Rectal smooth muscle tissue (tissue), 1 donor: ENCODE measurements around the gene SCTR.
A peak's percentile ranks its signal among the peaks of the same experiment; 100 is the strongest.

Experiments
- H3K27ac ChIP-seq: one replicate; pipeline ENCODE4 v1.7.0; 2013; ENCODE audit warnings: low read depth, low read length, inconsistent platforms
- H3K27me3 ChIP-seq: one replicate; pipeline ENCODE4 v1.7.0; 2013; ENCODE audit warnings: low read length; ENCODE audit not compliant: control insufficient read depth, insufficient read depth
- H3K36me3 ChIP-seq: one replicate; pipeline ENCODE4 v1.7.0; 2013; ENCODE audit warnings: low read length; ENCODE audit not compliant: control insufficient read depth, insufficient read depth
- H3K4me1 ChIP-seq: one replicate; pipeline ENCODE4 v1.7.0; 2013; ENCODE audit warnings: low read length; ENCODE audit not compliant: control insufficient read depth, insufficient read depth
- H3K4me3 ChIP-seq: one replicate; pipeline ENCODE4 v1.7.0; 2013; ENCODE audit warnings: low read length
- H3K9ac ChIP-seq: one replicate; pipeline ENCODE4 v1.7.0; 2013; ENCODE audit warnings: low read length

The SCTR gene

DNA sequence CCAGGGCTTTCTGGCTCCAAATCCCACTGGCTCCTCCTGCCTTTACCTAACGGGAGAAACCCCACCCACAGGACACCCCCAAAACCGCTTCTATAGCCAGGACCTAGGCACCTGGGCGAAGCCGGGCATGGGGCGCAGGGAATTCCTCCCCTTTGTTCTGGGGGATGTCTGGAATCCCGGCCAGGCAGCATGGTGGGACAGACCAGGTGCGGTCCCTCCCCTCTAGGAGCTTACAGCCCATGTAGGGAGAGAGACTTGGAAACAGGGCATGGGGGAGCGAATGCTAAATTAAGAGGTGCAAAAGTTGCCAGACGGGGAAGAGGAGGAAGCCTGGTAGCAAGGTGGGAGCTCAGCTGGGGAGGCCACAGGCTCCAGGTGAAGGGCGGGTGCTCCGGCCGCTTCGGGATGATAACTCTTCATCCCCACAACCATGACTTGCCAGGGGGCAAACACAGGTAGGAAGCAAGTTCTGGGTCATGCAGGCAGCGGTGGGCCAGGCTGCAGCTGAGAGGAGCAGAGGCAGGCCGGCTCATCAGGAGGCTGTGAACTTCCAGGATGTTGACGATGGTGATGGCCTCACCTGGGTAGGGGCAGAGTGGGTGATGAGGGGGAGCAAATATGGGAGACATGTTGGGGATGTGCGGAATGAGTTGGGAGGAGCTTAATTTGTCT, 91.3 kb downstream of the SCTR start:
- Histone ChIP-seq H3K9ac (no peak overlapping the region), H3K4me3 (peak overlapping the region; percentile 59), H3K36me3 (no peaks in the 10 kb centered on the region), H3K27ac (no peak overlapping the region), H3K4me1 (peaks cover 5% of the 10 kb centered on the region), H3K27me3 (no peaks in the 10 kb centered on the region)

DNA sequence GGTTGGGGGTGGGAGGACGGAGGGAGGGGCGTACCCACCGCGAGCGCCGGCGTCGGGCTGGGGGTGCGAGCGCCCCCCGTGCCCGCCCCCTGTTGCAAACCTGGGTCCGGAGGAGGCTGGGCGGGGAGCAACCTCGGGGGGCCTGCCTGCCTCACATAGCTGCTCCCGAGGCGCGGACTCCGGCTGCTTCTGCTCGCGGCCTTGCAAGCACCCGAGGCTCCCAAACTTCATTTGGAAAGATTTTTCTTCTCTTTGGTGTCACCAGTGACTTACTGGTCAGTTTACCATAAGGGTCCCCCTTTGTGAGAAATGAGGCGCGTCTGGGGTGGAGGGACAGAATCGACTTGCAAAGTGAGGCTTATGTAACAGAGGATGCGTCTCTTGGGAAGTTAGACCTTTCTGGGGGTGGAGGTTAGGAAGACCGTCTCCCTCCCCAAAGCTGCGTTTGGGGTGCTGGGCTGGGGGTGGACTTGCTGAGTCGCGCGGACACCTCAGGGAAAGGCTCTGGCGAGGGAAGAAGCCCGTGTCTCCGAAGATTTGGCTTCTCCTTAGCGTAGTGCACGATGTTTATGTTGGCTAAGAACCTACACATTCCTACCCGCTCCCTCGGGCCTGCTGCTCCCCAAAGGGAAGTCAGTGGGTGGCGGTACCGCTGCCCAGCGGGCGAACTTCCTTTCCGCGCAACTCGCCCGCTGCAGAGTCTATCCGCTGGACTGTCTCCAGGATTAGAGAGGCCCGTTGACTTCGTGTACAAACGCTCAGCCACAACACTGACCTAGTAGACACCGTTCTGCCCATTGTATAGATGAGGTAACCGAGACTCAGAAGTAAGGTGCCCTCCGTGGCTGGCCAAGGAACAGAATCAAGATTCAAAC, 92.1 kb downstream of the SCTR start:
- Histone ChIP-seq H3K4me3 (peak overlapping the region; percentile 59), H3K9ac (no peak overlapping the region), H3K27me3 (no peaks in the 10 kb centered on the region), H3K4me1 (peaks cover 5% of the 10 kb centered on the region), H3K36me3 (no peaks in the 10 kb centered on the region), H3K27ac (no peak overlapping the region)

DNA sequence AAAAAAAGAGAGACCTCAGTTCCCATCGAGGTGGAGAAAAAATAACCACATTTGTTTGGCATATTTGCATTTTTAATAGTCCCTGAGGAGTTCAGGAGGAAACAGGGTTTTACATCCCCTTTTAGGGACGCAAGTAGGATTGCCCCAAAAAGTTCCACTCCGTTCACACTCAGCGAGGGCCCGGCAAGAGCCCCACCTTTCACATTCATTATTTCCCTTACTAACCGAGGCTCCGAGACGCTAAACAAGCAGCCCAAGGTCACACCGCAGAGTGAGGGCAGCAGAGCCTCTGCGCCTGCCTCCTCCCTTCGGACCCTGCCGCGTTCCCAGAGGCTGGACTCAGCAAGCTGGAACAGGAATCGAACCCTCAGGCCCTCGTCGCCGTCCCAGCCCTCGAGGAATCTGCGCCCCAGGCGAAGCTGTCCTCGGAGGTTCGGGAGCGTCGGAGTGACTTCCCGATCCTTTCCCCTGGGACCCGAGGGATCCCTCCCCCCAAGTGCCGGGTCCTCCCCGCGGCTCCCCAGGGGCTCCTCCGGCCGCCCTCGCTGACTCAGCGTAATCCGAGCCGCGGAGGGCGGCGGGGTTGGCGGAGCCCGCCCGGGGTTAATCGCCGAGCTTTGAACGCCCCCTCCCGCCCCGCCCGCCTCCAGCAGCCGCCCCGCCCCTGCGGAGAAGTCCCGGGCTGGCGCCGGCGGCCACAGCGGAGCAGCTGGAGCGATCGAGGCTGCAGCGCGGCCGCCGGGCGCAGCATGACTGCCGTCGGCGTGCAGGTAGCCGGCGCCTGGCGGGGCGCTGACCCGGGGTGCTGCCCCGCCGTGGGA, 92.9 kb downstream of the SCTR start, which contains the start of gene TMEM37:
TMEM37 (plus strand) TSS at position 700 of the 821 bp plus-strand sequence; CDS start at position 750, 50 bp downstream.
- Histone ChIP-seq H3K27ac (no peak within 1 kb of the TSS), H3K4me1 (peaks cover 5% of the 10 kb centered on the region), H3K9ac (peak within 1 kb of the TSS; percentile 14), H3K4me3 (peak within 1 kb of the TSS; percentile 59), H3K27me3 (no peaks in the 10 kb centered on the region), H3K36me3 (no peaks in the 10 kb centered on the region)

DNA sequence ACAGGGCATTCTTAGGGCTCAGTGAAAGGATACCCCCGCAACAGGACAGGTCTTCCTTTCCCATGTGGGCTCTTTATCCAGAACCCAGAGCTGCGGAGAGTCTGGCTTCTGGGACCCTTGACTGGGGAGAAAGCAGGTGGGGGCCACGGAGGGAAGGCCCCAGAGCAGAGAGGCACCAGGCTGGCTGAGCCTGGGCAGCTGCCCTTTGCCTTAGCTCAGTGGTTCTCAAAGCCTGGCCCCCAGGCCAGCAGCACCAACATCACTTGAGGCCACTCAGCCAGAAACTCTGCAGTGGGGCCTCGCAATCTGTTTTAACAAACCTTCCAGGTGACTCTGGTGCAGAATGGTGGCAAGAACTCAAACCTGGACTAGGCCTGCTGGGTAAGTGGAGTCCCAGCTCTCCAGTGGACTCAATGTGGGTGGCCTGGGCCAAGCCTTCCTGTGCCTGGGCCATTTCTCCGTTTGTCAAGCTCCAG, 94.2 kb downstream of the SCTR start:
- H3K36me3 ChIP-seq: no peaks in the 10 kb centered on the region
- peaks cover 5% of the 10 kb centered on the region for H3K4me1 ChIP-seq
- no peak overlapping the region for H3K27ac ChIP-seq
- no peaks in the 10 kb centered on the region for H3K27me3 ChIP-seq
- no peak overlapping the region for H3K9ac ChIP-seq
- H3K4me3 ChIP-seq: no peak overlapping the region

DNA sequence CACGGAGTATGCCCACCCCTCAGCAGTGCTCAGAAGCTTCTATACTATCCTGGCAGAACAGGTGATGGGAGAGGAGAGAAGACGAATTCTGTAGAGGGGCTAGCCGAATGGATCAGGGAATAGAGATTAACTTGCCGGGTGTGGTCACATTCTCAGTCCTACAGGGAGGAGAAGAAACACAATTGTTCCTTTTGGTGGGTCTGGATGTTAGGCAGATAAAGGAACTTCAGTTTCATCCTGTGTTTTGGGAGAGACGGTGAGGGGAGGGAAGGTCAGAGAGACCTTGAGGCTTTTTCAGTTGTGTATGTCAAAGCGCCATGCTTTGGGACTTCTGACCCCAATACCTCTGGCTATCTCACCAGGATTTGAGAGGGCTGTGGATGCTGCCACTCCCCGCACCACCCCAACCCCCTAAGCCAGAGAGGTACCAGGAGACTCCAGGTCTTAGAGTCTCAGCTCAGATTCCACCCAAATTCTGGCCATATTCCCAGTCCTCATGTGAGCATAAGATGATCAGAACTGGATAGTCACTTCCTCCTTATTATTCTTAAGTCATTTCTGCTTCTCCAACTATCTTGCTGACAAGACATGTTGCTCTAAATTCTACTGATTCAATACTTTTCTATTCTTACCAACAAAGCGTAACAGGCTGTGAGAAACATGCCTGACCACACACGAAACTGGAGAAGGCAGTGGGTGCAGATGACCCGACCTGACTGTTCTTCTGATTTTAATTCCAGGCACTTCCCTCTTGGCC, 94.9 kb downstream of the SCTR start:
- no peak overlapping the region for H3K9ac ChIP-seq

DNA sequence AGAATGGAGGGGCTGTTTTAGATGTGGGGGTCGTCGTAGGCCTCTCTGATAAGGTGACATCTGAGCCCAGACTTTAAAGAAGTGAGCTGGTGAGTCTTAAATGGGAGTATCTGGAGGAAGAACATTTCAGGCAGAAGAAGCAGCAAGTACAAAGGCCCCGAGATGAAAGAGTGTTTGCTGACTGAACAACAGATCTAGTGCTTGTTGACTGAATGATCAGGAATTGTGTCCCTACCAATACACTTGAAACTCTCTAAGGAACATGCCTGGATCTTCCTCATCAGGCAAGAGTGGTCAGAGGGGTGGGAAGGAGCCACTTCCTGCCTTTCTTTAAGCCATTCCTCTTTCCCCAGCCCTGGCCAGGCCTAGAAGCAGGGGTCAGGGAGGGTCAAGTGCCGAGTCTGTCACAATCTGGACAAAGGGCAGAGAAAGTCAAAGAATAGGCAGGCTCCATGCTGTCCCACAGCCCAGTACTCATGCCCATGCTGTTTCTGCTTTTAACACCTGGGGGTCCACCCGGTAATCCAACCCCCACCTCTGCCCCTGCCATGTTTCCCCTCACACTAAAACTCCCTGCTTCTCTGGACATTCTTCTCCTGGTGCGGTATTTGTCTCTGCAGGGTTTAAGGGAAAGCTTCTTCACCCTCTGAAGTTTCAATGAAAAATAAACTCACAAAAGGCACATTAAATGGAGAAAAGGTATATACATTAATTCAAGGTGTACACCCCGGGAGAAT, 95.6 kb downstream of the SCTR start:
- Histone ChIP-seq H3K27me3 (no peaks in the 10 kb centered on the region), H3K36me3 (no peaks in the 10 kb centered on the region), H3K4me3 (no peak overlapping the region), H3K9ac (no peak overlapping the region), H3K27ac (no peak overlapping the region), H3K4me1 (peaks cover 5% of the 10 kb centered on the region)

More for the DNA sequence above, 94.9 kb downstream of the SCTR start:
- Histone ChIP-seq H3K27ac (no peak overlapping the region), H3K4me1 (peaks cover 5% of the 10 kb centered on the region), H3K4me3 (no peak overlapping the region), H3K27me3 (no peaks in the 10 kb centered on the region), H3K36me3 (no peaks in the 10 kb centered on the region)

DNA sequence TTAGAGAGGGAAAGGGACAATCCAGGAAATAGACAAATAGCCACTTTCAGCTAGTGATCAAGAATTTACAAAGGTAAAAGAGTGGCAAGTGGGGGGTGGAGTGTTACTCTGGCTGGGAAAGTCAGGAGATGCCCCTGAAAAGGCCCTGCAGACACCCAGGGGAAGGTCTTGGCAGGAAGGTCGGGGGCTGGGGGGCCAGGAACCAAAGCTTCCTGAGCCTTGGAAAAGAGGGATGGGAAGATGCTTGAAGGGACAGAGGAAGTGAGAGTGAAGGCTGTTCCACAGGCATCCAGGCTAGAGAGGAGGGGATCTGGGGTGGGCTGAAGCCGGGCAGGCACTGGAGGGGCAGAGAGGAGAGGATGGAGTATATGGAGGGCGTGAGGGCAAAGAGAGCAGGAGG, 96.5 kb downstream of the SCTR start:
- no peak overlapping the region for H3K4me3 ChIP-seq
- H3K27me3 ChIP-seq: no peaks in the 10 kb centered on the region
- H3K27ac ChIP-seq: no peak overlapping the region
- H3K9ac ChIP-seq: no peak overlapping the region
- H3K36me3 ChIP-seq: no peaks in the 10 kb centered on the region
- peaks cover 5% of the 10 kb centered on the region for H3K4me1 ChIP-seq

DNA sequence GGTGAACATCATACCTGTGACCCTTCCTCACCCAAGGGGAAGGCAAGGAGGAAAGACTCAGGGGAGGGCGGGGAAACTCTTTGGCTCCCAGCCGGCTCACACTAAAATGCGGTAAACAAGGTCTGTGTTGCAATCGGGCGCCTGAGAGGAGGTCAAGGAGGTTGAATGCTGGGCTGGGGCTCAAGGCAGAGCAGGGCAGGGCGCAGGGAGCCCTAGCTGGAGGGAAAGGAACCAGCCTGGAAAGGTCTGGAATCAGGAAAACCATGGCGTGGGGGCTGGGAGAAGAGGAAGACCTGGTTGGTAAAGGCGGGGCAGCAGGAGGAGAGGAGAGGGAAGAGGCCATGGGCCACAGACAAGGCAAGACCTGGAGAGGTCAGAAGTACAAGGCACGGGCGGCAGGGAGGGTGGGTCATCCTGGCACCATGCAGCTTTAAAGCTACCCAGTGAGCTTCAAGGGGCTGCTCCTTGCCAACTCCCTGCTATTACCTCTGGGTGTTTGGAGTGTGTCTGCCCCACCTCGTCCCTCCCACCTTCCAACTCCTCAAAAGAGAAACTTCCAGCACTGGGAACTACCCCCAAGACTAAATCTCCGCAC, 97.4 kb downstream of the SCTR start:
- no peaks in the 10 kb centered on the region for H3K27me3 ChIP-seq
- H3K4me1 ChIP-seq: no peaks in the 10 kb centered on the region

DNA sequence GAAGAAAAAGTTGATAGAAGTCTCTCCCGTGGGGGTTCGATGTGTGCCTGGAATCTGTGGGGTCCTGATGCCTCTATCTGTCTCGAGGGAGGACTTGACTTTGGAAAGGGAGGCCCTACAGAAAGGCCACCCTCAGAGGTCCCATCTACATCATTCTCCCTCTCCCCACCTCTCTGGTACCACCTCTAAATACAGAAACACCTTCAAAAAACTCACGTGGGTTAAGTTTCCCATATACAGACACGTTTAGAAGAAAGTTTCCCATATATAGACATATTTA, 97.9 kb downstream of the SCTR start:
- Histone ChIP-seq H3K36me3 (no peaks in the 10 kb centered on the region), H3K9ac (no peak overlapping the region), H3K4me1 (no peaks in the 10 kb centered on the region), H3K27me3 (no peaks in the 10 kb centered on the region), H3K4me3 (no peak overlapping the region), H3K27ac (no peak overlapping the region)

More for the DNA sequence above, 97.4 kb downstream of the SCTR start:
- no peak overlapping the region for H3K9ac ChIP-seq
- no peak overlapping the region for H3K27ac ChIP-seq
- H3K36me3 ChIP-seq: no peaks in the 10 kb centered on the region
- H3K4me3 ChIP-seq: peak overlapping the region; percentile 30

DNA sequence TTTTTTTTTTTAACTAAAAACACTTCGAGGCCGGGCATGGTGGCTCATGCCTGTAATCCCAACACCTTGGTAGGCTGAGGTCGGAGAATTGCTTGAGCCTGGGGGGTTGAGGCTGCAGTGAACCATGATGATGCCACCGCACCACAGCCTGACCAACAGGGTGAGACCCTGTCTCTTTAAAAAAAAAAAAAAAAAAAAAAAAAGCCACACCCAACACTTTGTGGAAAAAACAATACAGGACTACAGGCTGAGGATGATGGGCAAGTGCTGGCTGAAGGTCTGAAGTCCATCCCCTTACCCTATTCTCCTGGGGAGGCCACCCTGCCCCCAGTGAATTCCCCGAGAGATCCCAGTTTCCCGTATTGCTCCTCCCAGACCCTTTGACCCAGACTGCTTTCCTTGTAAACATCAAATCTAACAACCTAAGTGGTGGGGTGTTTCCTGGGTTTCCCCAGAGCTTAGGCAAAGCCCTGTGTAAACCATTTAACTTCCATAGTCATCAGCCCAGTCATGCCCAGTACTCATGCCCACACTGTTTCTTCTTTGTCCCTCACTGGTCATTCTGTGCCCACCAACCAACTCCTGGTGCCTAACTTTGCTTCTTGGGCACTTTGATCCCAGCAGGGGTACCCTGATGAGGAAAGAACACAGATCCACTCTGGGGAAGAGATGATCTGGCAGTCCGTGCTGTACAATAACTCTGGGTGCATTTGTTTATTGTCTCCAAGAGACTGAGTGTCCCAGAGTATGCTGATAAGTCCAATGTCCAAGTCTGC, 98.5 kb downstream of the SCTR start:
- H3K4me1 ChIP-seq: no peaks in the 10 kb centered on the region
- H3K27me3 ChIP-seq: no peaks in the 10 kb centered on the region
- H3K27ac ChIP-seq: no peak overlapping the region
- H3K9ac ChIP-seq: no peak overlapping the region
- H3K36me3 ChIP-seq: no peaks in the 10 kb centered on the region
- H3K4me3 ChIP-seq: no peak overlapping the region

DNA sequence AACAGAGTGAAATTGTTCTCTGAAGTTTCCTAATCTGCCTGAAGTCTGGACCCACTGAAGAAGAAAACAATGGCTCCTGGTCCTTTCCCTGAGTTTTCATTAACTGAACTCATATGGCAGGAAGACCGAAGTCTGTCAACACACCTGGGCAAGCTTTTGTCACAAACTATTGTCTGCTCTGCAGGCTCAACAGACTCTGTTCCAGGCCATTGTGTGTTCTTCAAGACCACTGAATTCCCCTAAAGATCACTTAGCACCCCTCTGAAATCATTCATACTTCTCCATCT, 99.2 kb downstream of the SCTR start:
- Histone ChIP-seq H3K4me1 (no peaks in the 10 kb centered on the region), H3K27me3 (no peaks in the 10 kb centered on the region), H3K27ac (no peak overlapping the region), H3K9ac (no peak overlapping the region), H3K4me3 (no peak overlapping the region), H3K36me3 (no peaks in the 10 kb centered on the region)
